ENCODE results near the gene KRT14.
"Not testable (repeated sequence)": the region's sequence is repeated elsewhere in the genome, so short reads cannot be mapped to it uniquely, and the experiment has no call there.

DNA sequence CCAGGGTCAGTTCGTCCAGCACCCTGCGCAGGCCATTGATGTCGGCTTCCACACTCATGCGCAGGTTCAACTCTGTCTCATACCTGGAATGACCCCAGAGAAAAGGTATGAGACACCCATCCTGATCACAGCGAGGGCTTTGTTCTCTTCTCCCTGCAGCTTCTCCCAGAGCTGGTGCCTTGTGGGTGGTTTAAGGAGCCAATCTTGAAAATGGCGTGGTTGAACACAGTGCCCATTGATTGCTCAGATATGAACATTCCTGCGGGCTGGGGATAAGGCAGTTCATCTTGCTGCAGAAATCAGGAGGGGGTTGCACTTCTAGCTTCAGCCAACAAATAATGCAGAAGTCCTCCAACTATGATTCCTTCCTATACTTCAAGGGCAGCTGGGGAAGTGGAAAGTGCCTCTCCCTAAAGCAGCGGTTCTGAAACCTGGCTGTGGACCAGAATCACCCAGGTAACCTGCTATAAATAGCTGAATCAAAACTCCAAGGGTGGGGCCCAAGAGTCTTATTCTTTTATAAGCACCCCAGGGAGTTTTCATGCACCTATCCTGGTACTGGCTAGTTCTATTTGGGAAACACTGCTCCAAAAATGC, 2.3 kb downstream of the KRT14 start:
- not testable (repeated sequence) for TF ChIP-seq POLR2A (IDR thresholded peaks at IDR 0.05; ENCODE audit: low read depth)
- TF ChIP-seq, protein P1, sequence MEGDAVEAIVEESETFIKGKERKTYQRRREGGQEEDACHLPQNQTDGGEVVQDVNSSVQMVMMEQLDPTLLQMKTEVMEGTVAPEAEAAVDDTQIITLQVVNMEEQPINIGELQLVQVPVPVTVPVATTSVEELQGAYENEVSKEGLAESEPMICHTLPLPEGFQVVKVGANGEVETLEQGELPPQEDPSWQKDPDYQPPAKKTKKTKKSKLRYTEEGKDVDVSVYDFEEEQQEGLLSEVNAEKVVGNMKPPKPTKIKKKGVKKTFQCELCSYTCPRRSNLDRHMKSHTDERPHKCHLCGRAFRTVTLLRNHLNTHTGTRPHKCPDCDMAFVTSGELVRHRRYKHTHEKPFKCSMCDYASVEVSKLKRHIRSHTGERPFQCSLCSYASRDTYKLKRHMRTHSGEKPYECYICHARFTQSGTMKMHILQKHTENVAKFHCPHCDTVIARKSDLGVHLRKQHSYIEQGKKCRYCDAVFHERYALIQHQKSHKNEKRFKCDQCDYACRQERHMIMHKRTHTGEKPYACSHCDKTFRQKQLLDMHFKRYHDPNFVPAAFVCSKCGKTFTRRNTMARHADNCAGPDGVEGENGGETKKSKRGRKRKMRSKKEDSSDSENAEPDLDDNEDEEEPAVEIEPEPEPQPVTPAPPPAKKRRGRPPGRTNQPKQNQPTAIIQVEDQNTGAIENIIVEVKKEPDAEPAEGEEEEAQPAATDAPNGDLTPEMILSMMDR (IDR thresholded peaks at IDR 0.05) = not testable (repeated sequence)
